ENCODE results near the gene NKPD1.

The NKPD1 gene

DNA sequence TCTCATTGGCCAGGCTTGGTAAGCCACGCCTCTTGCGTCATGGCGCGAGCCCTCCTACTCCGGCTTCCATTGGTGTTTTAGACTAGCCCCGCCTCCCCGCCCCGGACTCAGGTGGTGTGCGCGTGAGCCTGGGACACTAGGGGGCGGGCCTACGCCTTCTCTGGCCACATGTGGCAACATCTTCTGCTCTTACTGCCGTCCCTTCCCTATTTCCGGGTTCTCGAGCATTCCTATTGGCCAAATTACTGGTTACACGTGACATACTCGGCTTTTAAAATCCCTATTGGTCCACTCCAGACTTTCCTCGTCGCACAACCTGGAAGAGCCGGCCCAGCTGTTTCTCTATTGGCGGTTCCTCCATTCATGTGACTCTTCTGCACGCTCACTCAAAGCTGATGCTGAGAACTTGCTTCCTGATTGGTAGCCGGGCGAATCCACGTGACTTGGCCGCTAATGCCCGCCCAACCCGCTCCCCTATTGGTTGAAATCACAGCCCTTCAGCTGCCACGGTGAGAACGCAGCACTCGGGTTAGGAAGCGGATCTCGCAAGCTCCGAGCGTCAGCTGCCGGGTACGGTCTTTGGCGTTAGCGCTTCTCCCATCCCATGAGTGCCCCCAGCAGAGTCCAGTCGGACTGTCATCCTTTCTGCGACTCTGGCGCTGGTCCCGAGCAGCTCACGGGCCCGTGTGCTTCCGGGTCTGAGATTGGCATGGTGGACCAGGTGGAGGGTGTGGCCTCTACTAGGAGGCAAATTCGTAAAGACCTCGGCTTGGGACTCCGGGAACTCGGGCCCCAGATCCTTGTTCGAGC, 17.7 kb upstream of the NKPD1 start, which contains the start of gene BLOC1S3:
Gene BLOC1S3, plus strand, starts transcription at position 523 of the 810 bp plus-strand sequence. CDS start 513 bp downstream, outside the sequence.
- Histone ChIP-seq H3K4me3 (peak within 1 kb of the TSS; percentile 83 to 98 (median 90)), H3K4me2 (peak within 1 kb of the TSS; percentile 96 to 100 (median 98)), H4K20me1 (peaks cover 13 to 48% (median 31%) of the 10 kb centered on the region in 11 experiments; a peak in 18 of 22 replicates)

DNA sequence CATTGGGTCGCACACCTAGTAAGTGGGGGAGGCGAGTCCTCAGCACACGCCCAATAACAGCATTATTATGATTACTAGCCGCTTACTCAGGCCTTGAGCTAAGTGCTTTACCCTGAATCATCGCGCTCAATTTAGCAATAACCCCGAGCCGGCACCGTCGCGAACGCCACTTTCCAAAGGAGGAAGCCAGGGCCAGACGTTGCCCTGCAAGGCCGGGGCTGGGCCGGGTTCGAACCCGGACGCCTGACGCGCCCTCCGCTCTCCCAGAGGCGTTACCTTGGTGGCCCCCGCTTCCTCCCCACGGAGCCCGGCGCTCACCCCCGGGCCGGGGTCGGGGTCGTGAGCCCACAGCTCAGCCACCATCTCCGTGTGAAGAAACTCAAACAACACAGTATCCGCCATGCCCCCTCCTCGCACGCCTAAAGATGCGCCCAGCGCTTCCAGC, 17.1 kb upstream of the NKPD1 start, which contains the start of gene TRAPPC6A:
Gene TRAPPC6A, minus strand, starts transcription at position 421 of the 445 bp plus-strand sequence. Its CDS starts 19 bp downstream, at position 402.
- peak within 1 kb of the TSS; percentile 83 to 93 (median 90) for H3K9ac ChIP-seq
- TF ChIP-seq Cebpa-rat (IDR thresholded peaks at IDR 0.05), result no peak
- H3K4me1 ChIP-seq, result peaks cover 52 to 70% (median 59%) of the 10 kb centered on the region in 10 experiments
- peaks cover 13 to 45% (median 31%) of the 10 kb centered on the region in 11 experiments; a peak in 18 of 22 replicates for H4K20me1 ChIP-seq
- peaks cover 5 to 25% (median 10%) of the 10 kb centered on the region in 11 experiments; a peak in 16 of 22 replicates for H3K36me3 ChIP-seq
- H3K4me3 ChIP-seq, result peak within 1 kb of the TSS; percentile 83 to 98 (median 90)
- no peaks in the 10 kb centered on the region for H3K9me3 ChIP-seq (replicated peaks in 1 of 11)
- H3K27ac ChIP-seq, result peak within 1 kb of the TSS; percentile 79 to 95 (median 89)
- no peaks in the 10 kb centered on the region for H3K27me3 ChIP-seq
- H3K4me2 ChIP-seq, result peak within 1 kb of the TSS; percentile 96 to 100 (median 98)

More for the DNA sequence above, 17.7 kb upstream of the NKPD1 start, which contains the start of gene BLOC1S3:
- TF ChIP-seq Cebpa-rat (IDR thresholded peaks at IDR 0.05), result peak in 5 of 11 experiments; percentile 18 to 84 (median 55); a peak in 9 of 22 replicates
- Histone ChIP-seq H3K27me3 (no peaks in the 10 kb centered on the region), H3K9ac (peak within 1 kb of the TSS; percentile 83 to 93 (median 90)), H3K27ac (peak within 1 kb of the TSS; percentile 79 to 95 (median 89)), H3K9me3 (replicated peaks in 1 of 11) (no peaks in the 10 kb centered on the region), H3K4me1 (peaks cover 46 to 70% (median 56%) of the 10 kb centered on the region in 10 experiments), H3K36me3 (peaks cover 5 to 27% (median 10%) of the 10 kb centered on the region in 11 experiments; a peak in 16 of 22 replicates)

DNA sequence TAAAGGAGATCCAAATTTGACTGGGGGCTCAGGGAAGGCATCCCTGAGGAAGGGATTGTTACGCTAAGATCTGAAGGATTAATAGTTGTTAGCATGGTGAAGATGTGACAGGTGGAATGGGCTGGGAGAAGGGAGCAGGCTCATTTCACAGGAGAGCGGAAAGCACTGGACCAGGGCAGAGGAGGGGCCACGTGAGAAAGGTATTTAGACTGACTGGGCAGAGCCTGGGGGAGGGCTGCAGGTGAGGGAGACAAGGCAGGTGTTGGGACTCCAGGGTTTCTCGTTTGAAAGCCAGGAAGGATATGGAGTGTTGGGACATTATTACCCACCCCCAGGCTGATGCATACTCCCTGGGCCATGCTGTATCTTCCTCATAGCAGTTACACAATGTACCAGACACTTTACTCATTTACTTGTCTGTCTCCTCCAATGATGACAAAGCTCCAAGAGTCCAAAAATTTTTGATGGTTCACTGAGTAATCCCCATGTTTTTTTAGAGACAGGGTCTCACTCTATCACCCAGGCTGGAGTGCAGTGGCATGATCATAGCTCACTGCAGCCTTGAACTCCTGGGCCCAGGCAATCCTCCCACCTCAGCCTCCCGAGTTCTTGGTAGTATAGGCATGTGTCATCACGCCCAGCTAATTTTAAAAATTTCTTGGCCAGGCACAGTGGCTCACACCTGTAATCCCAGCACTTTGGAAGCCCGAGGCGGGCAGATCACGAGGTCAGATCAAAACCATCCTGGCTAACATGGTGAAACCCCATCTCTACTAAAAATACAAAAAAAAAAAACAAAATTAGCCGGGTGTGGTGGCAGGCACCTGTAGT, 14.9 kb upstream of the NKPD1 start:
- Histone ChIP-seq H4K20me1 (peaks cover 5 to 42% (median 16%) of the 10 kb centered on the region in 11 experiments; a peak in 15 of 22 replicates), H3K9ac (no peak overlapping the region), H3K4me2 (peak overlapping the region in 2 of 11 experiments; percentile 16 to 95; a peak in 2 of 22 replicates), H3K36me3 (peaks cover 0 to 5% (median 0%) of the 10 kb centered on the region in 11 experiments; a peak in 2 of 22 replicates), H3K4me3 (no peak overlapping the region), H3K27ac (no peak overlapping the region), H3K4me1 (peaks cover 61 to 78% (median 70%) of the 10 kb centered on the region in 10 experiments), H3K9me3 (replicated peaks in 1 of 11) (no peaks in the 10 kb centered on the region), H3K27me3 (no peaks in the 10 kb centered on the region)
- TF ChIP-seq Cebpa-rat (IDR thresholded peaks at IDR 0.05), result no peak

DNA sequence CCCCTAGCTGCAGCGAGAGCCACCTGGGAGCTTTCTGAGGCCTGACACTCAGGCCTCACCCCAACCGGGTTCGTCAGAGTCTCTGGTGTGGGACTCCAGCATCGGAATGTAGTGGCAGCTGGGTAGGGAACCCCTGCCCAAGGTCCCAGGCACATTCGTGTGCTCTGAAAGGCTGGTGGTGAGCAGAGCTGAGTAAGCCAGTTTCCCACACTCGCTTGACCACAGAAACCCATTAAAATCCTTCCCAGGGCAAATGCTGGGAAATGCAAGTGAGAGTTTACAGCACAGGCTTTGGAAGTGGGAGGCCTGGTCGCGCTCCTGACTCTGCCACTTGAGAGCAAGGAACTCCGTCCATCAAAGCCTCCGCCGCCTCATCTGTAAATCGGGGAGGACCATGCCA, 13.0 kb upstream of the NKPD1 start:
- peak overlapping the region in 9 of 11 experiments; percentile 16 to 68 (median 63); a peak in 18 of 22 replicates for H3K27ac ChIP-seq
- H3K9ac ChIP-seq, result peak overlapping the region; percentile 36 to 73 (median 59); a peak in 21 of 22 replicates
- no peaks in the 10 kb centered on the region for H3K27me3 ChIP-seq
- peaks cover 64 to 83% (median 76%) of the 10 kb centered on the region in 10 experiments for H3K4me1 ChIP-seq
- peaks cover 0 to 47% (median 0%) of the 10 kb centered on the region in 11 experiments; a peak in 5 of 22 replicates for H4K20me1 ChIP-seq
- peaks cover 0 to 7% (median 0%) of the 10 kb centered on the region in 11 experiments; a peak in 1 of 22 replicates for H3K36me3 ChIP-seq
- TF ChIP-seq Cebpa-rat (IDR thresholded peaks at IDR 0.05), result no peak
- H3K9me3 ChIP-seq (replicated peaks in 1 of 11), result no peaks in the 10 kb centered on the region
- peak overlapping the region; percentile 68 to 92 (median 85) for H3K4me2 ChIP-seq
- H3K4me3 ChIP-seq, result peak overlapping the region in 1 of 10 experiments; percentile 11; a peak in 1 of 20 replicates

DNA sequence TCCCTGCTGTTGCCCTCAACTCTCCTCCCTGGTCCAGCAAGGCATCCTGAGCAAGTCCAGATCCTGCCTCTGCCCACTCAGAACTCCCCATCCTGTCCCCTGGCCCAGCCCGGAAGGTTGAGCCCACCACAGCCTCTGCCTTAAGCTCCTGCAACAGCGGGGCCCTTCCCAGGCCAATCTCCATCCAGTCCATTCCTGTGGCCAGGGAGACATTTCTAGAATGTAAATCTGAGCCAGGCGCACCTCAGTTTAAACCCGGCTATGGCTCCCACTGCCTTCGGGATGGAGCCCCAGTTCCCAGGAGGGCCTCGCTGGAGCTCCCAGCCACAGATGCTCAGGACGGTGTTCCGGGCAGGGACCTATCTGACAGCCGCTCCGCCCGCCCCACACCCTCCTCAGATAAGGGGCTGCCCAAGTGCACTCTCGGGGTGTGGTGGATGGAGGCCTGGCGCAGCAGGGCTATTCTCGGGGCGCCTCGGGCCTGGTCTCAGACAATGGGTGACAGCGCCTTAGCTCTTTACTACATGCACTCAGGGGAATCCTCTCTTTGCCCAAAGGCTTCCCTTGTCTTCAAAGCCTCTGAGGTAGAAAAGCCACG, 11.9 kb upstream of the NKPD1 start:
- H3K27me3 ChIP-seq, result no peaks in the 10 kb centered on the region
- peaks cover 0 to 49% (median 0%) of the 10 kb centered on the region in 11 experiments; a peak in 5 of 22 replicates for H4K20me1 ChIP-seq
- no peak for TF ChIP-seq Cebpa-rat (IDR thresholded peaks at IDR 0.05)
- peak overlapping the region in 8 of 11 experiments; percentile 42 to 74 (median 61); a peak in 16 of 22 replicates for H3K27ac ChIP-seq
- peaks cover 67 to 94% (median 85%) of the 10 kb centered on the region in 10 experiments for H3K4me1 ChIP-seq
- H3K36me3 ChIP-seq, result peaks cover 0 to 7% (median 0%) of the 10 kb centered on the region in 11 experiments; a peak in 1 of 22 replicates
- H3K4me3 ChIP-seq, result peak overlapping the region in 2 of 10 experiments; percentile 28 to 40; a peak in 2 of 20 replicates
- no peaks in the 10 kb centered on the region for H3K9me3 ChIP-seq (replicated peaks in 1 of 11)
- peak overlapping the region; percentile 3 to 66 (median 48); a peak in 16 of 22 replicates for H3K9ac ChIP-seq
- H3K4me2 ChIP-seq, result peak overlapping the region; percentile 57 to 92 (median 88)

DNA sequence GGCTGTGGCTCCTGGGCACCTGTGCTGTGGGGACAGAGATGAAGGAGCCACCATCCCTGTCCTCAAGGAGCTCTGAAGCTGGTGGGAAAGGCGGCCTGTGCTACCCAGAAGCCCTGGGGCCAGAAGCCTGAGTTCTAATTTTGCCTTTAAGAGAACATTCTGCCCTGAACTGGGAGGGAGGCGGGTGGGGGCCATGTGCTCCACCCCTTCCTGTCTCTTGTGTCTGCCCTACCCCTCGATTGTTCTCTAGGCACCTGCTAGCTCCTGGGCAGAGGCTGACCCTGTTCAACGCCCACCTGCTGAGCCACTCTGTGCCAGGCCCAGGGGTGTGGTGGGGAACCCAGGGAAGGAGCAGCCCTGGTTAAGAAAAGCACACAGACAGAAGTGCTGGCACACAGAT, 11.4 kb upstream of the NKPD1 start:
- Histone ChIP-seq H4K20me1 (peaks cover 0 to 49% (median 0%) of the 10 kb centered on the region in 11 experiments; a peak in 5 of 22 replicates), H3K27me3 (no peaks in the 10 kb centered on the region), H3K9me3 (replicated peaks in 1 of 11) (no peaks in the 10 kb centered on the region), H3K9ac (peak overlapping the region; percentile 3 to 66 (median 44); a peak in 13 of 22 replicates), H3K36me3 (peaks cover 0 to 7% (median 0%) of the 10 kb centered on the region in 11 experiments; a peak in 1 of 22 replicates), H3K4me1 (peaks cover 66 to 95% (median 86%) of the 10 kb centered on the region in 10 experiments), H3K27ac (peak overlapping the region in 8 of 11 experiments; percentile 42 to 74 (median 61); a peak in 15 of 22 replicates), H3K4me2 (peak overlapping the region; percentile 57 to 92 (median 88)), H3K4me3 (peak overlapping the region in 2 of 10 experiments; percentile 28 to 40; a peak in 2 of 20 replicates)
- no peak for TF ChIP-seq Cebpa-rat (IDR thresholded peaks at IDR 0.05)

DNA sequence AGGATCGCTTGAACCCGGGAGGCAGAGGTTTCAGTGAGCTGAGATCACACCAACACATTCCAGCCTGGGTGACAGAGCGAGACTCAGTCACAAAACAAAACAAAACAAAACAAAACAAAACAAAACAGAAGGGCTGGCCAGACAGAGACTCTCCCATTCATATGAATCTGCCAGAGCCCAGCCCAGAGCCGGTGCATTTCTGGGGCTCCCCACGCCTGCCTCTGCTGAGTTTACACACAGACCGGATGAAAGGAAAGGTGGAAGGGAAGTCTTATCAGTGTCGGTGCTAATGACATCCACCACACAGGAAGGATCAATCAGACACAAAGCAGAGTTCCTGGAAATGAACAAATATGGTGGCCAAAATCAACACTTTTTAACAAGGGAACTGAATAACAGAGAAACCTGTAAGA, 10.4 kb upstream of the NKPD1 start:
- Histone ChIP-seq H3K27ac (peak overlapping the region in 9 of 11 experiments; percentile 5 to 78 (median 65); a peak in 18 of 22 replicates), H3K4me3 (peak overlapping the region in 4 of 10 experiments; percentile 4 to 23 (median 7); a peak in 5 of 20 replicates), H3K9me3 (replicated peaks in 1 of 11) (no peaks in the 10 kb centered on the region), H3K27me3 (no peaks in the 10 kb centered on the region), H3K4me2 (peak overlapping the region; percentile 66 to 92 (median 88)), H3K4me1 (peaks cover 67 to 95% (median 86%) of the 10 kb centered on the region in 10 experiments), H4K20me1 (peaks cover 0 to 56% (median 0%) of the 10 kb centered on the region in 11 experiments; a peak in 7 of 22 replicates), H3K9ac (peak overlapping the region in 9 of 11 experiments; percentile 9 to 62 (median 55); a peak in 14 of 22 replicates), H3K36me3 (peaks cover 0 to 7% (median 0%) of the 10 kb centered on the region in 11 experiments; a peak in 1 of 22 replicates)
- TF ChIP-seq Cebpa-rat (IDR thresholded peaks at IDR 0.05), result no peak

Measured in BLaER1 treated with 17β-estradiol and CSF1 and Interleukin-3, amounts not matched to agents 10 nM and 100 nM (cell line).